Brain microvascular endothelial cell (primary cell): ENCODE results near the gene GRK3.

Source experiments
- DNase-seq: peaks from one replicate; pipeline ENCODE4 v3.0.0-alpha.2; 2020
- H3K27ac ChIP-seq: fragments of 250-450 bp; sonication (Bioruptor Pico); 2 replicates; pipeline ENCODE4 v1.5.1; 2020; ENCODE audit warnings: mild to moderate bottlenecking, moderate library complexity
- H3K27me3 ChIP-seq: fragments of 250-450 bp; sonication (Bioruptor Pico); replicated peaks from 2 replicates; pipeline ENCODE4 v1.5.1; 2020; ENCODE audit warnings: mild to moderate bottlenecking
- H3K36me3 ChIP-seq: fragments of 250-450 bp; sonication (Bioruptor Pico); replicated peaks from 2 replicates; pipeline ENCODE4 v1.5.1; 2020; ENCODE audit warnings: mild to moderate bottlenecking
- H3K4me3 ChIP-seq: 2 replicates; pipeline ENCODE4 v1.5.1; 2011; ENCODE audit warnings: low read depth, mild to moderate bottlenecking, control low read depth, low read length, moderate library complexity
- in situ Hi-C: cut with HindIII; loops from 2 replicates; pipeline ENCODE4 v1.10.0; 2017; ENCODE audit warnings: low sequenced_read_pairs, low pct_ligation_motif_present
- TF ChIP-seq, protein P1 (sequence below): IDR thresholded peaks from 2 replicates; pipeline ENCODE4 v1.5.1; 2011; ENCODE audit warnings: low read depth, mild to moderate bottlenecking, moderate library complexity, low read length, control low read depth, inconsistent platforms; ENCODE audit errors: missing control alignments

The GRK3 gene

DNA sequence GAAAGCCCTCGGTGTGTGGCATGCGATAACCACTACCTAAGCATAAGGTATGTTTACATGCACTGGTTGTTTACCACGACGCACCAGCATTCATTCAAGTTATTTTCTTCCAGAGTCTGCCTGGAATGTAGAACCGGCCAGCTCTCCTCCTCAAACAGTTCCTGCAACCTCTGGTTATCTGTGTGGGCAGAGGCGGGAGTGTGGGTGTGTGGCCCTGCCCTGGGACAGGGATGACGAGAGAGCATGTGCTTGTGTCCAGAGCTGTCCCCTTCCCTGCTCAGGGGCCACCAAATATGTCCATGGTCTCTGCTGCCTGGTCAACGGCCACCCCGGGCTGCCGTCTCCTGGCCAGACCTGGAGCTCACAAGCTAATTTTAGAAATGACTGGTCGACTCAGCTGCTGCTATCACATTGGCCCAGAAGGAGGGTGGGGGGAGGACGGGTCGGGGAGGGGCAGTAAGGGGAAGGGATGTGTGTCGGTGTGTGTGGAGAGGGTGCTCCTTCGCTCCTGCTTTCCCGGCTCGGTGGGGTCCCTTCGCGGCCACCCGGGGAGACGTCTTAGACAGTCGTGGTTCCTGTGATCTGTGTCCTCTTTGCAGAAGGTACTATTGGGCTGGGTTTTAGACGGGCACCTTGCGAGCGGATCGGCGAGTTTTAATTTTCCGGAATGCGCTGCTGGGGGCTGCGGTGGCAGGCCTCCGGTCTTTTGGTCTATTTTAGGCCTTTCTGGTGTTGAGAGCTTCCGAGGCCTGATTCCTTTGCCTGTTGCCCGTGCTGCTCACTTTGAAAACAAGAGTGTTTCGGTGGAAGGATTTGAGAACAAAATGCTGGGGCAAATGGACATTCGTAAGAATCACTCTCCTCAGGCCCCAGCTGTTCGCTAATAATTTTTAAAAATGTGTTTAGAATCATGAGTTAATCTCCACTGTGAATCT lies 177.5 kb downstream of the GRK3 start, which contains the start of gene MYO18B:
MYO18B (plus strand) TSS at position 497 of the 935 bp plus-strand sequence. CDS start 18,905 bp downstream, outside the sequence.
- no peak within 1 kb of the TSS for H3K27ac ChIP-seq
- no peak within 1 kb of the TSS for H3K4me3 ChIP-seq
- in situ Hi-C loops: no loop called here
- TF ChIP-seq, protein P1, sequence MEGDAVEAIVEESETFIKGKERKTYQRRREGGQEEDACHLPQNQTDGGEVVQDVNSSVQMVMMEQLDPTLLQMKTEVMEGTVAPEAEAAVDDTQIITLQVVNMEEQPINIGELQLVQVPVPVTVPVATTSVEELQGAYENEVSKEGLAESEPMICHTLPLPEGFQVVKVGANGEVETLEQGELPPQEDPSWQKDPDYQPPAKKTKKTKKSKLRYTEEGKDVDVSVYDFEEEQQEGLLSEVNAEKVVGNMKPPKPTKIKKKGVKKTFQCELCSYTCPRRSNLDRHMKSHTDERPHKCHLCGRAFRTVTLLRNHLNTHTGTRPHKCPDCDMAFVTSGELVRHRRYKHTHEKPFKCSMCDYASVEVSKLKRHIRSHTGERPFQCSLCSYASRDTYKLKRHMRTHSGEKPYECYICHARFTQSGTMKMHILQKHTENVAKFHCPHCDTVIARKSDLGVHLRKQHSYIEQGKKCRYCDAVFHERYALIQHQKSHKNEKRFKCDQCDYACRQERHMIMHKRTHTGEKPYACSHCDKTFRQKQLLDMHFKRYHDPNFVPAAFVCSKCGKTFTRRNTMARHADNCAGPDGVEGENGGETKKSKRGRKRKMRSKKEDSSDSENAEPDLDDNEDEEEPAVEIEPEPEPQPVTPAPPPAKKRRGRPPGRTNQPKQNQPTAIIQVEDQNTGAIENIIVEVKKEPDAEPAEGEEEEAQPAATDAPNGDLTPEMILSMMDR: no peak
- H3K27me3 ChIP-seq: no peaks in the 10 kb centered on the region
- no peak for DNase-seq
- no peaks in the 10 kb centered on the region for H3K36me3 ChIP-seq

DNA sequence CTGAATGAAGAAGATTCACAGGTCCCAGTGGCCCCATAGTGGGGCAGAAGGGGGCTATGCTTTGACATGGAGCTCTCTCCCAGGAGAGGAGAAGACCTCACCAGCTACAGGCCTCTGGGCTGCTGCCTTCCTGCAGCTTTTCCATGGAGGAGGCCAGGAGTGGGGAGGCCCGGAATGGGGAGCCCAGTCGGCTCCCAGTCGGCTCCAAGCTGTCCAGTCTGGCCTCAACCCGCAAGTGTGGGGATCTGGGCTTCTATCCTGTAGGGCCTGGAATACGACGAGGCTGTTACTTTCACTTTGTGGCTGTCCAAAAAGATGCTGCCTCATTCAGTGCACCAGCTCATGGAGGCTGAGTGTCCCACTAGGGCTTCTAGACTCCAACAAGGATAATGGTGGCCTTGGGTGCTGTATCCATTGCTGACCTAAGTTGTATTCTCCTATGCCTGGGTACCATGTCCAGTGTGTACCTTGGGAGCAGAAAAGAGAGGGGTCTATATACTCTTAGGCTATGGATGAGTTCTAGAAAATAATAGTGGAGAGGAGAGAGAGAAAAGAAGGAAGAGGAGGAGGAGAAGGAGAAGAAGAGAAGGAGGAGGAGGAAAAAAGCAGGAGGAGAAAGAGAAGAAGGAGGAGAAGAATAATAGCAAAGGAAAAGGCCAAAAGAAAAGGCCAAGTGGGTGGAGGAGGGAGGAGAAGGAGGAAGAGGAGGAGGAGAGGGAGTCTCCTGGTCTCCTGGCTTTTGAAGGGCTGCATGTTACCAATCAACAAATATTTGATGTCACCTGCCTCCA lies 178.6 kb downstream of the GRK3 start:
- DNase-seq: no peak
- Histone ChIP-seq H3K27me3 (no peaks in the 10 kb centered on the region), H3K4me3 (no peak overlapping the region), H3K36me3 (no peaks in the 10 kb centered on the region), H3K27ac (no peak overlapping the region)
- TF ChIP-seq, protein P1: no peak
- in situ Hi-C loops: no loop called here

DNA sequence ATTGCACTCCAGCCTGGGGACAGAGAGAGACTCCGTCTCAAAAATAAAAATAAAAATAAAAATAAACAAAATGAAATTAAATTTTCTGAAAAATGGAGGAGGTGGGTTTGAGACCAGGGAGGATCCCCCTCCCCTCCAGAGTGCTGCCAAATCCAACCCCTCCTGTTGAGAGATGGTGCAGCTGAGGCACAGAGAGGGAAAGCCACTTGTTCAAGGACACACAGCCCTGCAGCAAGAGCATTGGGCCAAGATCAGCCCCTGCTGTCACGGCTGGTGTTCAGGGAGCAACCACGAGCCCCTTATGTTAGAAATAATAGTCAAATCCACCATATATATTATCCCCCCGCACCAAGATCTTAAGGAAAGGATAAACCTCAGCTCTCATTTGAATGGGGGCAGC lies 180.2 kb downstream of the GRK3 start:
- Histone ChIP-seq H3K27me3 (no peaks in the 10 kb centered on the region), H3K27ac (no peak overlapping the region), H3K36me3 (no peaks in the 10 kb centered on the region), H3K4me3 (no peak overlapping the region)
- TF ChIP-seq, protein P1: no peak
- DNase-seq: no peak
- in situ Hi-C loops: no loop called here

DNA sequence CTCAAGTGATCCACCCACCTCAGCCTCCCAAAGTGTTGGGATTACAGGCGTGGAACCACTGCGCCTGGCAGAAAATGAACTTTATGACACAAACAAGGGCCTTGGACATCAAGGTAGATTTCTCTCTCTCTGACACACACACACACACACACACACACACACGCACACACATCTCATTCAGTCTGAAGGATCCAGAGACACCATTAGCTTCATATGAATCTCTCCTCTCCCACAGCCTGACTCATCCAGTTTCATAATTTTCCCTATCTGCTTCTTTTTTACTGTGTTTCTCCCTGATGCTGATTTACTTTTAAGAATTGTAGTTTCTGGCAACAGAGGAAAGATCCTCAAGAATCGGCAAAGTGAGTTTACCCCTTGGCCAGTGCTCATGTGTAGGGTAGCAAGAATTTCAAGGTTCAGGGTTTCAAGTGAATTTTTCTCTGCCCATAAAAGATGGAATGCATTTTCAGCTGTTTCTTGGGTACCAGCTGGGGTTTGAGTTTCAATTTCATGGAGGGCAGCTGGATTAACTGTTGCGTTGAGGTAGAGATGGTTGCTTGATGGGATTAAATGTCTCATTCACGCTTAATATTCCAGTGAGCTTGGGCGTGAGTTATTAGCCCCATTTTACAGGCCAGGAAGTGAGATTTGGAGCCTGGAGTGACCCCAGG lies 181.0 kb downstream of the GRK3 start:
- Histone ChIP-seq H3K4me3 (no peak overlapping the region), H3K36me3 (no peaks in the 10 kb centered on the region), H3K27me3 (no peaks in the 10 kb centered on the region), H3K27ac (peak overlapping the region; percentile 87)
- peak; percentile 63 for DNase-seq
- in situ Hi-C loops: no loop called here
- TF ChIP-seq, protein P1: no peak

DNA sequence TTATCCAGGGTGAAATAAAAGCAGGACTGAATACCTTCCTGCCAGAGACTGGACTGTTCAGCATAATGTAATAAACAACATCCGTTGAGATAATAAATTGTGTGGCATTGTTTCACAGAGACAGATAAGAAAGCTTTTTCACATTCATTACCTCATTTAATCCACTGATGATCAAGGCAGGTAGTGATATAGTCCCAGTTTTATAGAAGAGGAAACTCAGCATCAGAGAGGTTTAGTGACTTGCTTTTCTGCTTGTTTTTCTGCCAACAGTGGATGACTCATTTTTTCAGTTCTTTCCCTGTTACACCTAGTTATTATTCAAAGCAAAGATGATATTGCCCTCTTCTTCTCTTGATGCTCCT lies 181.5 kb downstream of the GRK3 start:
- Histone ChIP-seq H3K4me3 (no peak overlapping the region), H3K36me3 (no peaks in the 10 kb centered on the region), H3K27me3 (no peaks in the 10 kb centered on the region), H3K27ac (peak overlapping the region; percentile 87)
- in situ Hi-C loops: no loop called here
- TF ChIP-seq, protein P1: no peak
- DNase-seq: no peak
